NCI-H1694 (cell line): Measurements from ENCODE around the gene TMEM11.
"Not testable (repeated sequence)": the region's sequence is repeated elsewhere in the genome, so short reads cannot be mapped to it uniquely, and the experiment has no call there.

Experiments used
- DNase-seq: peaks from one replicate; lab custom pipeline; 2025; lab: John Stamatoyannopoulos, UW

TMEM11 gene

DNA sequence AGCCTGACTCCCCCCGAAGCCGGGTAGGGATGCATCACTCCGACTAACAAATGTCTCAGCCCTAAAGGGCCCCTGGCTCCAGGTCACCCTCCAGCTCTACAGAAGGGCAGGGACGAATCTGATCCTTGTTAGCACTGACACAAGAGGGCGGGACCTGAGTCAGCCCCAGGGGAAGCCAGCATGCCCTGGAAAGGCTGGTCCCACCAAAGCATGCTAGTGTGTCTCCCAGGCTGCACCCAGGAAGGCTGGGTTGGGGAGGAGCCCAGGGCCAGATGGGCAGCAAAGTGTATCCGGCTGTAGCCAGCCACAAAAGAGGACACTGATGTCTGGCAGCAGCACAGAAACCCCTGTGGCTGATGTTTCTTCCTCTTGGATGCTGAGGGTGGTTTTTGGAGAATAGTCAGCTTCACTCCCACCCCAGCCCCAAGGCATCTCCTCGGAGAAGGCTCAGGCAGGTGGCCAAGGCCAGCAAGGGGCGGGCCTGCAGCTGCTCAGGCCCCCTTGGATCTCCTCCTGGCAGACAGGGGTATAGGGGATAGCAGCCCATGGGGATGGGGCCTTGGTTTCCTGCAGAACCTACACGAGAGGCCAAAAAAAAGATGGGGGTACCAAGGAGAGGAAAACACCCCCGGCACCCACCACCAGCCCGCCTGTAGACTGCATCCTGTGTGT is 28.2 kb upstream of the TMEM11 start:
- DNase-seq = no peak

DNA sequence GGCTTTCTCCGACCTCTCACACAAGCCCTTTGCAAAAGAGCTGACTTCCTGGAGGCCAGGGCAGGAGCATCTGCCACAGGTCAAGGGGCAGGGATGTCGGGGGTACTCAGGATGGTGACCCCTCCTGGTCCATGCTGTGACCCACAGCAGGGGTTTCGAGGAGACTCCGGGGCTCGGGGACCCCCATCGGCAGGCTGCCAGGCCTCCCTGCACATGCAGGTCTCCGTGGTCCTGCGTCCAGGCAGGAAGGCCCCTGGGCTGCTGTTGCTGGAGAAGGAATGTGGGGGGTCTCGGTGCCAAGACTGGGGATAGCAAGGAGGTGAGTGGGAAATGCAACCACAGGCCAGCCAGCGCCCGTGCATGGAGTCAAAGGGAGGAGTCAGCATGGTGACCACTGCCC is 27.6 kb upstream of the TMEM11 start:
- DNase-seq = no peak

DNA sequence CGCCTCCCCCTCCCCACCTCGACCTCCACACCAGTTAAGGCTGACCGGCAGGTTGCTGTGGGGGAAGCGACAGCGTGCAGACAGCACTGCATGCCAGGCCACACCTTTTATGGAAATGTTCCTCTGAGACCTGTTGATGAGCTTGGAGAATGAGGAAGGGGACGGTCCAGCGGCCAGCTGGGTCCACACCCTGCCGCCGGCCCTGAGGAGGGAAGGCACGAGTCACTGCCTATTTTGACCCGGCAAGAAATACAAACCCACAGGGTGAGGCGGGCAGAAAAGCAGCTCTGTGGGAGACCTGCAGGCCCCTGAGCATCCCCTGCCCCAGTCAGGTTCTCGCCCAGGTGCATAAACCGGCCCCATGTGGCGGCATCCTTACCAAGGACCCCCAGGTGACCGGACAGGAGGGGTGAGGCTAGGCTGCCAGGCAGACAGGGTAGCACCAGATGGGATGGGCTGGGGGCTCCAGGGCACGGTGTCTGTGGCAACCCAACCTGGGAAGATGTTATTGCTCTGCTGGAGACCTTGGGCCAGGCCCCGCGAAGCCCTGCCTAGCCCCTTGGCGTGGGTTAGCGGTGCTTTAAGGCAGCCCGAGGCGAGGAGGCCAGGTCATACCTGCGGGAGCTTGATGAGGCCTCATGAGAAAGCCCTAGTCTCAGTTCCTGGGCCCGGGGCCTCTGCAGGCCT is 26.6 kb upstream of the TMEM11 start:
- no peak for DNase-seq

DNA sequence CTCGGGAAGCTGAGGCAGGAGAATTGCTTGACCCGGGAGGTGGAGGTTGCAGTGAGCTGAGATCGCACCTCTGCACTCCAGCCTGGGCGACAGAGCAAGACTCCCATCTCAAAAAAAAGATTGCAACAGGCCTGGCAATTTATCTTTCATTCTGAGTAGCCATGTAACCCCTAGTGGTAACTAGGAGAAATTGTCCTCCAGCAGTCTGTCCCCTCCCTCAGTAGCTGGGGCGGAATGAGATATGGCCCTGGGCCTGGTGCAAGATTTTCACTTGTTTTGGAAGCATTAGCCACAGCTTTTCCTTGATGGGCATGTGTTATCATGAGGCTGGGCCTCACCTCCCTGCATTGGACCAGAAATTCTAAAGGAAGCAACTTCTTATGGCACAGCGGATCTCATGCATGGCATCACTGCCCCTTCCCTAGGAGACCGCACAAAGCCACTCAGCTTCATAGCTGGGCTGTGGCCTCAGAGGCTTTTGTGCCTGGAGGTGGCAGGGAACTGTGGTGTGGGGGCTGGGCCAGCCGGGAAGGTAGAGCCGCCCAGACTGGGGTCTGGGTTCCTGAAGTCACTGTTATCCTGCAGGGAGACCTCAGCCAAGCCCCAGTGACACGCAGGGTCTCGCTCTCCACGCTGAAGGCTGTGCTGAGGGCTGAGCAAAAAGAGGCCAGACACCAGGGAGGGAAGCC is 25.9 kb upstream of the TMEM11 start:
- peak; percentile 32 for DNase-seq

DNA sequence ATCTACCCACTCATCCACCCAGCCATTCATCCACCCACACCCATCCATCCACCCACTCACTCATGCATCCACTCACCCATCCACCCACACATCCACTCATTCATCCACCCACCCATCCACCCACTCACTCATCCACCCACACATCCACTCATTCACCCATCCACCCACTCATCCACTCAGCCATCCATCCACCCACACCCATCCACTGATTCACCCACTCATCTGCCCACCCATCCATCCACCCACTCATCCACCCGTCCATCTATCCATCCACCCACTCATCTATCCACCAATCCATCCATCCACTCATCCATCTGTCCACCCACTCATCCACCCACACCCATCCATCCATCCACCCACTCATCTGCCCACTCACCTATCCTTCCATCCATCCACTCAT is 22.0 kb upstream of the TMEM11 start:
- no peak for DNase-seq

DNA sequence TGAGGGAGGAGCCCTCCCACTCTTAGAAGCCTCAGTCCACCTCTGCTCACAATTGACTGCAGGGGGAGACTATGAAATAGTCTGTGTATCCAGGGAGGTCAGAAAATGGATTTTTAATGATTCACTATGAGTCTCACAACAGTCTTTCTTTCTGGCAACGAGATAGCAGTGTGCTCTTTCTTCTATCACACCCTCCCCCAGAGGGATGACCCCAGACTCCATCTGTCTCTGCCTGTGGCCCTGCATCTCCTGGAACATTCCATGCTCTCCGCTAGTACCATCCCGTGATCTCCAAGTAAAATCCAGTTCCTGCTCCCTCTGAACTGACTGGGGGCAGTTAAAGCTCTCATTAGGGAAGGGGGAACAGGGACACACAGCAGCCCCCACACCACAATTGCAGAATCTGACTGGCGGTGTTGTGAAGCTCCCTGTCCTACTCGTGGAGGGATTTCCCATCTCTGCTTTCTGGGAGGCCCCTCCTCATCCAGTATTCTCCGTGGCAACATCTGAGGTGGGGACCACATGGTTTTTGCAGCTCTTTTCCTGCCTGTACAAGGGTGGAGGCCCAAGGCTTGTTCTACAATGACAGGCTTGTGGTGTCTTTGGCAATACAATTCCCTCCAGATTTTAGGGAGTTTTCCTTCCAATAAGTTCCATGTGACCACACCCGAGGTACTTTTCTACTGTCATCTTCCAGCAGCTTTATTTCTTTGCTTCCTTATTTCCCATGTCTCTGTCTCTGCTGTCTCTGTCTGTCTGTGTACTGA is 19.8 kb upstream of the TMEM11 start:
- DNase-seq = no peak

DNA sequence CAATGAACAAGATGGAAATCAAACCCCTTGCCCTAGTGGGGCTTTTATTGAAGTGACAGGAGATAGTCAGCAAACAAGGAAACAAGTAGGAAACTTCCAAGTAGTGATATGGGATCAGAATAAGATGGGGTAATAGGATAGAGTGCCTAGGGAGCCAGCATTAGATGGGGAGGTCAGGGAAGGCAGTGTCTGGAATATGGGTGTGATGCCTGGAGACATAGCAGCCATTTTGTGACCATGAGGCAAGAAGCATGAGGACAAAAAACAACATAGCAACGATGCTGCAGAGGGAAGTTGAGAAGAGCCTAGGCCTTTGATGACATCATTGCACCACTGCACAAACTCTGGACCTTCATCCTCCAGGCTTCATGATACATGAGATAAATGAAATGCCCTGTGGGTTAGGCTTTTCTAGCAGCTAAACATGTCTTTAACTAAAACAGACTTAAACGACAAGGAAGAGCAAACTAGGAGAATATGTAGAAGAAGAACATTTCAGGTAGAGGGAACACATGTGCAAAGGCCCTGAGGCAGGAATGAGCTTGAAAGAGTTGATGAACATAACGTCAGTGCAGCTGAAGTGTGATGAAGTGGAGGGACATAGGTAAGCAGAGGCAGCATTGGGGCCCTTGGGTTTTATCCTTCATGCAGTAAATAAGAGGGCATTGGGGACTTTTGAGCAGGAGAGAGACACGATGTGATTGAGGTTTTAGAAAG is 18.2 kb upstream of the TMEM11 start:
- DNase-seq = no peak

DNA sequence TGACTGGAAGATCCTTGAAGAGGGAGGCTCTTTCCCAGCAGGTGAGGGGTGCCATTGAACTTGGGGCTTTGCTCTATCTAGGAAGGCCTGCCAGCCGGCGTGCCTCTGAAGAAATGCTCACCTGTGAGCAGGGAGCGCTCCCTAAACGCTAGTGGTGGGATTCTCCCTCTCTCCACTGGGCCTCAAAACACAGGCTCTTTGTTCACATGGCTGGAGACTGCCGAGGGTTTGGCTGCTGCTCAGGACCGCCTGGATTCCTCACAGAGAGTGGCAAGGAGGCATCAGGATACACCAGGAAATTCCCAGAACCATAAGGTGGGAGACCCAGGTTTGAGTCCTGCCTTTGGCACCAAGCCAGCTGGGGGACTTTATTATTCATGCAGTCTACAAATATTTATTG is 17.6 kb upstream of the TMEM11 start:
- no peak for DNase-seq

DNA sequence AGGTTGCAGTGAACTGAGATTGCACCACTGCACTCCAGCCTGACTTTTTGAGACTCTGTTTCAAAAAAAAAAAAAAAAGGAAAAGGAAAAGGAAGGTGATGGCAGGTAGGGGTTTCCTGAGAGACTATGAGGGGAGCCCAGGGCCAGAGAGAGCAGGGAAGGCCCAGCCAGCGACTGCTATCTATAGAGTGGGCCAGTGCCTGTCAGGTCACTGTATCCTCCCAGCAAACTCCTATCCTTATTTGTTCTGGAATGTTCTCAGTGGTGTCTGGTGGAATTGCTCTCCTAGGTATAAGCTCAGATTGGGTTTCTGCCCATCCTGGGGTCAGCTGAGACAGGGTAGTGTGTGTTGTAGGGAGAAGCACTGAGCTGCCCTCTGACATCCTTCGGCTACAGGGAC is 14.9 kb upstream of the TMEM11 start:
- DNase-seq = no peak

DNA sequence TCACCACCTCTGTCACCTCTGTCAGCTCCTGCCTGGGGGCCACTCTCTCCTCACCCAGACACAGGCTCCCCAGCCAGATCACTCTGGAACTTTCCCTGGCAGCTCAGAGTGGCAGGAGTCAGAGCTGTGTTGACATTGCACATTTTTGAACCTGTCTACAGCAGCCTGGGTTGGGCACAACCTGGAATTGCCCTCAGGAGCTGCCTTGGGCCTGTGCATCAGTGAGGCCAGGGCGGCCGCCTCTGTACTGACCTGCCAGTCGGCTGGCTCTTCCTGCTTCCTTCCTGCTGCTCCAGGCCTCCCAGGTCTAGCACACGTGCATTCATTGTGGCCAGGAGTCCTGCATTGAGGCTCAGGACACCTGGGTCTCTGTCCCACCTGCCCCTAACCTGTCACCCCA is 14.2 kb upstream of the TMEM11 start:
- no peak for DNase-seq

DNA sequence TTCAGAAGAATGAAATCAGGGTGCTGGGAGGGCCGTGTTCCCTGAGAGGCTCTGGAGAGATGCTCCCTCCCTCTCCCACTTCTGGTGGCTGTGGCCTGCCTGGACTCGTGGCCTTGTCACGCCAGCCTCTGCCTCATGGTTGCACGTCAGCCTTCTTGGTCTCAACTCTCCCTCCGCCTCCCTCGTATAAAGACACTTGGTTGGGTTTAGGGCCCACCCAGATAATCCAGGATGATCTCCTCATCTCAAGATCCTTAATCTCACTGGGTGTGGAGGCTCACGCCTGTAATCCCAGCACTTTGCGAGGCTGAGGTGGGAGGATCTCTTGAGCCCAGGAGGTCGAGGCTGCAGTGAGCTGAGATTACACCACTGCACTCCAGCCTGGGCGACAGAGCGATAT is 13.3 kb upstream of the TMEM11 start:
- not testable (repeated sequence) for DNase-seq

DNA sequence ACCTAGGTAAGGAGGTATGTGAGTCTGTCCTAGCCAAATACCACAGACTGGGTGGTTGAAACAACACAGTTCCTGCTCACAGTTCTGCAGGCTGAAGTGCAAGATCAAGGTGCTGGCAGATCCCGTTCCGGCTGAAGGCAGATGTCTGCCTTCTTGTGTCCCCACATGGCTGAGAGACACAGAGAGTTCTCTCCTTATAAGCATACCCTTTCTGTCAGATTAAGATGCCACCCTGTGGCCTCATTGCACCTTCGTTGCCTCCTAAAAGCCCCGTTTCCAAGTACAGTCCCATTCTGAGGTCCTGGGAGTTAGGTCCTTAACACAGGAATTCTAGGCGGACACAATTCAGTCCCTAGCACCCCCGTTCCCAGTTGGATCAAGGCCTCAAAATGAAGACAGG is 9.1 kb upstream of the TMEM11 start:
- DNase-seq = no peak

DNA sequence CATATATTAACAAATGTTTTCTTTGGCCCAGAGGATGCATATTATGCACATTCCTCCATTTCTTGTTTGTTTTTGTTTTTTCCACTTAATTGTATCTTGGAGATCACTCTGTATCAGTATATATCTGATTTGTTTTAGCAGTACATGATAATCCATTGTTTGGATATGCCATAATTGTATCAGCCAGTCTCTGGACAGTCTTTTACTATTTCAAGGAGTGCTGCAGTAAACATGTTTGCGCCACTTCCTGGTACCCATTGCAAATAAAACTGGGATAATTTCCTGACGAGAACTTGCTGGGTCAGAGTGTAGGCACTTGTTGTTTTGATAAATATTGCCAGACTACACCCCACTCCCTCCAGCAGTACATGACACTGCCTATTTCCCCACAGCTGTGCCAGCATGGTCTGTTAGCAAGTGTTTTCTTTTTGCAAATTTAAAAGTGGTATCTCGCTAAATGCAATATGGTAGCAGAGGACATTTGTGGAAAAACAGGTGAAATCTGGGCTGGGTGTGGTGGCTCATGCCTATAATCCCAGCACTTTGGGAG is 4.9 kb upstream of the TMEM11 start:
- no peak for DNase-seq

DNA sequence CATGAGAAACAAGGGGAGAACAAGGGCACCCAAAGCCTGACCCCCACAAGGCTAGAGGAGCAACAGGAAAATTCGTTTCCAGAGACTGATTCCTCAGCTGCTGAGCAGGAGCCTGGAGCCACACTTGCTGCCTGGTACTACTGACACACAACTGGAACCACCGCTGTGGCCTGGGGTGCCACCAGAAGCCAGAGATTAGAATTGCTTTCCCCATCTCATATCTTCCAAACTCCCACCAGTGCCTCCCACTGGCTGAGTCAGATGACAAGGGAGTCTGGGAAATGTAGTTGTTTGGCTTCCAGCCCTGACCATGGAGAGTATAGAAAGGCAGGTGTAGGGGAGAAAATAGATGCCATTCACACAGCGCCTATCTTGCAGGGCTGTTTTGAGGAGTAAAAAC is 4.1 kb upstream of the TMEM11 start:
- DNase-seq = peak; percentile 3

DNA sequence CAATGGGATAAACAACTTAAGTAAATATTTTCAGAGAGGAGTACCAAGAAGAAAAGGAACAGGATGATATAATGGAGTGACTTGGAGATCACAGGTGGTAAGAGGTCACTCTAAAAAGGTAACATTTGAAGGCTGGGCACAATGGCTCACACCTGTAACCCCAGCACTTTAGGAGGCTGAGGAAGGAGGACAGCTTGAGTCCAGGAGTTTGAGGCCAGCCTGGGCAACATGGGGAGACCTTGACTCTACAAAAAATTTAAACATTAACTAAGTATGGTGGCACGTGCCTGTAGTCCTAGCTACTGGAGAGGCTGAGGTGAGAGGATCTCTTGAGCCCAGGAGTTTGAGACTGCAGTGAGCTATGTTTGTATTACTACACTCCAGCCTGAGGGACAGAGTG is 3.4 kb upstream of the TMEM11 start:
- no peak for DNase-seq

DNA sequence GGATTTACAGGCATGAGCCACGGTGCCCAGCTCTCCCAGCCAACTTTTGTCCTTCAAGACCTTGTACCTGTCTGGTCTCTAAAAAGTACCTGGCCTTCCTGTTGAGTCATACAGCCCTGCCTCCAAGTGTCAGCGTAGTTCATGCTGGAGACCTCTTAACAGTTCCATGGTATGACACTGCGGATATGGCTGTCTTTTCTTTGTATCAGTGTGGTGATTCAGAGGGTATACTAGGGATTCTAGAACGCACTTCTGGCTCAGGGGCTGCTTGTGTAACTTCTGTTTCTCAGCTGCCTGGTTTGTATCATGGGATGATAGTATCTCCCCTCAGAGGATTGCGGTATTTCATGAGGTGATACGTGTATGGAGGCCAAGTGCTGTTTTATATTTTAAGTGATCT is 2.0 kb upstream of the TMEM11 start:
- no peak for DNase-seq

DNA sequence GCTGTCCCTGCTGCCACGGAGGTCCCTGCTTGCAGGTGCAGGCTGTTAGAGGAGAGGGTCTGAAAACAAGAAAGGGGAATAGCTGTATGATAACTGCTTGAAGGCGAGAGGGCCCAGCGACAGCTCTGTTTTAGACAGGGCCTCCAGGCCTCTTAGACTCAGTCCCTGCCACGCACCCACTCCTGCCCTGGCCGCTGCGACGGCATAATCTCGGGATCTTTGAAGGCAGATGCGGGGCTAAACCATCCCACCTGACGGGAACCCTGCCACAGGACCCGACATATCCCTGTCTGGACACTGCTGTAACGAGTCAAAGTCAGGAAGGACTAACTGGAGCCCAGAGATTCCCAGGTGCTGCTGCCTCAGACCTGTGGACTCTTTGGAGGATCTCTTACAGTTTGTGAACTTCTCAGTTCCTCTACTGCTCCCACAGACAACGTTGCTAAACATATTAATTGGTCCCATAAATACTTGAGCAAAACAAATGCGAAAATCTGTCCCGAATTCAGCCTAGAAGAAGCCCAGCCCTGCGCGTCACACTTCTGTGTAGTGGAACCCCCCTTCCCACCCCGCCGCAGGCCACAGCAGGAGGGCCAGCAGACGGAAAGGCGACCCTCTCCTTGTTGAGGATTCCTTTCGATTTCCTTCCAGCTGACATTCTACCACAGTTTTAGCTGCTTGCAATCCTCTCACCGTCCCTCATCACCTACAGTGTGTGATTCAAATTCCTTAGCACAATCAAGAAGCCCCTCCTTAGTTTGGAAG is 998 bp upstream of the TMEM11 start:
- DNase-seq = no peak

DNA sequence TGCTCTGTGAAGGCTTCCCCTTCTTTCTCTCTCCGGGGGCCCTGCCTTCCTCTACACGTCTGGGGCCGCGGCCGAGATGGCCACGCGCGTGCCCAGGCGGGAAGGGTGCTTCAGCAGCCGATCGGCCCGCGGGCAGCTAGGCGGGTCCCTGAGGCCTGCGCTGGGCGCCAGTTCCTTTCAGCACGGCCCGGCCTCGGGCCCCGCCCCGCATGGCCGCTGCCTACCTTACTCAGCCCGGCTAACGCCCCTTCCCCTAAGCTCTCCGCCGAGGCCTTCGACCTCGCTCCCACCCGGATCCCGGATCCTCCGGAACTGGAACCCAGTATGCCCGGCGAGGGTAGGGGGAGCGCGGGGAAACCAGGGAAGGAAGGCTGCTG is 335 bp downstream of the TMEM11 start:
- DNase-seq = no peak

DNA sequence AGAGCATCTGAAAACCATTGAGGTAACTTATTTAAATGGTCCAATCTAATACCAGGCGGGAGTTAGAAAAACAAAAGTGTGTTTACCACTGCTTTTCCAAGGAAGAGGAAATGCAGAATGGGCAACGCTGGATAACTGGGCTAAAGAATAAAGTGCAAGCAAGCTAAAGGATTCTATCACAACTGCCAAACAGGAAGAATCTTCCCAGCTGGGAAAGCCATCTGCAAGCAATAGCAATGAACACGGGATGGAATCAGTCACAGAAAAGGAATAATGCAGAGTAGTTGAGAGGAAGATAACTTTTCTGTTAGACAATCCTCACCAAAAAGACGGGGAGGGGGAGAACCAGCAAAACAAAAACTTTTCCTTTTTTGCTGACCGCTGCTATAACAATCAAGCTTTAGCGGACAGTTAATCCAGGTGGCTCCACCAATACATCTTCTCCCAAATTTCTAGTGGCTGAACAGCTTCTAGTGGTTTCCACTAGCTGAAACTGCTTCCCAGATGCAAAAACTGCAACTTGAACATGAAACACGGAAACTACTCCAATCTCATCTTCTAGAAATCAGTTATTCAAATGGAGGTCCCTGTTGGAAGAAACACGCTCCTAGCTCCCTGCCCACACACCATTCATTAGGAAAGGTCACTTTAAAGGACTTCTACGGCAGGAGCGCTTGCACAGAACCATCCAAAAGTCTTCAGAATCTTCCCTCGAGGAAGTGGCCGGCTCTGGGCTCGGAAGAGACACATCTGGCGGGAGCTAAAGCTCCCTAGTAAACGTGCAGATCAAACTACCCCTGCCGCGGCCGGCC is 929 bp downstream of the TMEM11 start:
- no peak for DNase-seq

DNA sequence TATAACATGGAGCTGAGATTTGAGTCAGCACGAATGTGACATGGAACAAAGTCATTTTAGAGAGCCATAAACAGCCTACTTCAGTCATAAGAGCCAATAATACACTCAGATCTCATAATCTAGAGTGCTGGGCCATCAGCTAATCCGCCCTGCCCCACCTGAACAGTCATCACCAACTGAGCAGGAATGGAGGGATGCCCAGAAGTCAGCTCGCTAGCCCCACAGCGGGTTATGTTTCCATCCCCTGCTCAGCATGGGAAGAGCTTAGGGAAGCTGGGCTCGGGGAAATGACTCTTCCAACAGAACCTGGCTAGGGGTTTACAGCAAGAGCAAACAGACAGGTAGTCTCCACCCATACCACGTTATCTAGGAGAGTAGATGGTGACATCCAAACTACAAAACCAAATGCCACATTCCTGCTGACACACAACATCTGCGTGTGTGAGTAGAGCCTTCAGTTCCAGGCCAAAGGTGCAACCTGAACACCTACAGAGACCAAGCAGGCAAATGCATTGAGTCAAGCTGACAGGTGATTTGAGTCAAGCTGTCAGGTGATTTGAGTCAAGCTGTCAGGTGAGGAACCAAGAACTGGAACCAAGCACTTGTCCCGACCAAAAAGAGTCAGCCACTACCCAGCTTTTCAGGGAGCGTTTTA is 2.0 kb downstream of the TMEM11 start:
- no peak for DNase-seq
